Esophagus muscularis mucosa (tissue), 3 donors: ENCODE measurements around the gene URB1.

ENCODE experiments used
- POLR2A ChIP-seq: fragments of 450-650 bp; IDR thresholded peaks from one replicate; pipeline ENCODE4 v1.6.1; 2017; ENCODE audit warnings: antibody characterized with exemption, moderate library complexity, mild to moderate bottlenecking, low read depth
- TF ChIP-seq, protein P1 (sequence below), 3 experiments: fragments of 200-600 bp in 2 of 3; fragments of 450-650 bp in 1 of 3; sonication (generic) in 2 of 3; IDR thresholded peaks; one replicate each; pipeline ENCODE4 v1.5.1; 2017 to 2019; ENCODE audit warnings: antibody characterized with exemption in 3 of 3, mild to moderate bottlenecking in 2 of 3, moderate library complexity in 1 of 3

- no peak for TF ChIP-seq POLR2A
- TF ChIP-seq, protein P1, sequence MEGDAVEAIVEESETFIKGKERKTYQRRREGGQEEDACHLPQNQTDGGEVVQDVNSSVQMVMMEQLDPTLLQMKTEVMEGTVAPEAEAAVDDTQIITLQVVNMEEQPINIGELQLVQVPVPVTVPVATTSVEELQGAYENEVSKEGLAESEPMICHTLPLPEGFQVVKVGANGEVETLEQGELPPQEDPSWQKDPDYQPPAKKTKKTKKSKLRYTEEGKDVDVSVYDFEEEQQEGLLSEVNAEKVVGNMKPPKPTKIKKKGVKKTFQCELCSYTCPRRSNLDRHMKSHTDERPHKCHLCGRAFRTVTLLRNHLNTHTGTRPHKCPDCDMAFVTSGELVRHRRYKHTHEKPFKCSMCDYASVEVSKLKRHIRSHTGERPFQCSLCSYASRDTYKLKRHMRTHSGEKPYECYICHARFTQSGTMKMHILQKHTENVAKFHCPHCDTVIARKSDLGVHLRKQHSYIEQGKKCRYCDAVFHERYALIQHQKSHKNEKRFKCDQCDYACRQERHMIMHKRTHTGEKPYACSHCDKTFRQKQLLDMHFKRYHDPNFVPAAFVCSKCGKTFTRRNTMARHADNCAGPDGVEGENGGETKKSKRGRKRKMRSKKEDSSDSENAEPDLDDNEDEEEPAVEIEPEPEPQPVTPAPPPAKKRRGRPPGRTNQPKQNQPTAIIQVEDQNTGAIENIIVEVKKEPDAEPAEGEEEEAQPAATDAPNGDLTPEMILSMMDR (IDR thresholded peaks at IDR 0.05): no peak
Measured at GRCh38 chr21:32300117-32300681, 92.6 kb downstream of the URB1 start.
